HCT116 (cell line): ENCODE data around the gene PPDPF. TPM values are rescaled to one million over a fixed set of nuclear protein-coding genes. Genes with fewer than 3 reads are reported as not detected.

ENCODE experiments used
- ATAC-seq: fragments of 200-7000 bp; cut with Tn5 transposase; 2 replicates; pipeline ENCODE4 v1.9.1; 2020; ENCODE audit warnings: mild to moderate bottlenecking, moderate library complexity
- BruUV-seq: library from RNA; stranded (reverse); fragments of 400-500 nt; replicated peaks from 2 replicates; lab custom pipeline; 2021; lab: Mats Ljungman, UMichigan
- CTCF ChIA-PET: fragments of 300-600 bp; sonication (Branson Sonifier 250); formaldehyde crosslinking; loops from one replicate; lab custom pipeline; 2021; ENCODE audit warnings: antibody characterized with exemption; lab: Charles Lee
- POLR2A ChIA-PET: fragments of 300-600, 350-600 bp; sonication (Branson Sonifier 250); formaldehyde crosslinking; loops from one replicate; lab custom pipeline; 2021; ENCODE audit warnings: antibody characterized with exemption; lab: Charles Lee
- RAD21 ChIA-PET, 2 experiments: fragments of 300-600 bp; sonication (Branson Sonifier 250); formaldehyde crosslinking; loops; one replicate each; lab custom pipeline; 2023; ENCODE audit warnings: low total read pairs in 2 of 2; ENCODE audit not compliant: uncharacterized antibody in 2 of 2, unreplicated experiment in 2 of 2, low non-redundant PET in 1 of 2; lab: Charles Lee
- DNase-seq: peaks from one replicate; pipeline ENCODE4 v3.0.0-alpha.2; 2010; ENCODE audit warnings: low read depth, low spot score
- H2AFZ ChIP-seq: fragments of 200-600 bp; shearing (Covaris generic), sonication (generic); 2 replicates; pipeline ENCODE4 v1.6.1; 2017; ENCODE audit warnings: low read depth, mixed run types, mixed read lengths, antibody characterized with exemption, low read length; ENCODE audit not compliant: poor library complexity, severe bottlenecking
- H3K27ac ChIP-seq: 2 replicates; pipeline ENCODE4 v1.5.1; 2012; ENCODE audit warnings: low read depth, low read length
- H3K27me3 ChIP-seq: fragments of 200-600 bp; sonication (generic); 2 replicates; pipeline ENCODE4 v1.6.1; 2016; ENCODE audit warnings: mixed run types, low read length, mixed read lengths; ENCODE audit not compliant: insufficient read depth
- H3K36me3 ChIP-seq, 2 experiments: fragments of 200-500 bp in 1 of 2; fragments of 200-600 bp in 1 of 2; sonication (Bioruptor generic) in 1 of 2; sonication (generic) in 1 of 2; 2 replicates each; pipeline versions ENCODE4 v1.5.1 to v1.6.1; 2014 to 2016; ENCODE audit warnings: low read length in 2 of 2, inconsistent platforms in 1 of 2, mixed read lengths in 1 of 2, mixed run types in 1 of 2; ENCODE audit not compliant: insufficient read depth in 2 of 2, control insufficient read depth in 1 of 2
- H3K4me1 ChIP-seq, 2 experiments: fragments of 200-600 bp in 1 of 2; sonication (generic) in 1 of 2; 2 replicates each; pipeline versions ENCODE4 v1.5.1 to v1.6.1; 2012 to 2017; ENCODE audit warnings: low read length in 2 of 2, inconsistent platforms in 1 of 2, mild to moderate bottlenecking in 1 of 2, mixed read lengths in 1 of 2, mixed run types in 1 of 2, moderate library complexity in 1 of 2; ENCODE audit not compliant: insufficient read depth in 2 of 2, control insufficient read depth in 1 of 2
- H3K4me2 ChIP-seq: fragments of 200-600 bp; sonication (generic); 2 replicates; pipeline ENCODE4 v1.6.1; 2017; ENCODE audit warnings: mixed run types, low read length, mixed read lengths
- H3K4me3 ChIP-seq, 2 experiments: fragments of 200-600 bp in 1 of 2; sonication (generic) in 1 of 2; replicated peaks in 1 of 2; 2 replicates each; pipeline ENCODE4 v1.5.1; 2011 to 2016; ENCODE audit warnings: low read length in 2 of 2, control low read depth in 1 of 2, low read depth in 1 of 2, mild to moderate bottlenecking in 1 of 2, mixed read lengths in 1 of 2, mixed run types in 1 of 2
- H3K79me2 ChIP-seq: fragments of 200-600 bp; sonication (generic); 2 replicates; pipeline ENCODE4 v1.6.1; 2017; ENCODE audit warnings: mild to moderate bottlenecking, mixed run types, low read length, moderate library complexity, mixed read lengths; ENCODE audit not compliant: insufficient read depth
- H3K9ac ChIP-seq: fragments of 200-600 bp; sonication (generic); 2 replicates; pipeline ENCODE4 v1.6.1; 2016; ENCODE audit warnings: low read length, mixed read lengths
- H3K9me2 ChIP-seq: fragments of 200-600 bp; sonication (generic), shearing (Covaris generic); 2 replicates; pipeline ENCODE4 v1.6.1; 2017; ENCODE audit warnings: mixed run types, mild to moderate bottlenecking, moderate library complexity; ENCODE audit not compliant: insufficient read depth
- H3K9me3 ChIP-seq, 2 experiments: fragments of 200-500 bp in 1 of 2; fragments of 200-600 bp in 1 of 2; sonication (Bioruptor generic) in 1 of 2; sonication (generic) in 1 of 2; 2 replicates each; pipeline ENCODE4 v1.6.1; 2014 to 2017; ENCODE audit warnings: low read length in 2 of 2, mixed read lengths in 2 of 2, inconsistent platforms in 1 of 2, low read depth in 1 of 2, mild to moderate bottlenecking in 1 of 2, mixed run types in 1 of 2, moderate library complexity in 1 of 2; ENCODE audit not compliant: control insufficient read depth in 1 of 2, insufficient read depth in 1 of 2
- H4K20me1 ChIP-seq: fragments of 200-600 bp; sonication (generic), shearing (Covaris generic); 2 replicates; pipeline ENCODE4 v1.6.1; 2017; ENCODE audit warnings: mixed run types, mild to moderate bottlenecking, moderate library complexity; ENCODE audit not compliant: insufficient read depth
- CBX3 ChIP-seq: IDR thresholded peaks from 2 replicates; pipeline ENCODE4 v1.6.1; 2012; ENCODE audit warnings: low read depth
- CEBPB ChIP-seq: IDR thresholded peaks from 2 replicates; pipeline ENCODE4 v1.6.1; 2012; ENCODE audit warnings: low read depth
- CTCF ChIP-seq, 3 experiments: fragments of 200-600 bp in 1 of 3; sonication (generic) in 1 of 3; IDR thresholded peaks in 2 of 3; conservative IDR thresholded peaks in 1 of 3; 2 replicates each; pipeline ENCODE4 v1.5.1; 2012 to 2017; ENCODE audit warnings: low read depth in 2 of 3, low read length in 2 of 3, antibody characterized with exemption in 1 of 3, borderline replicate concordance in 1 of 3, control low read depth in 1 of 3, mild to moderate bottlenecking in 1 of 3, mixed read lengths in 1 of 3, mixed run types in 1 of 3, moderate library complexity in 1 of 3; ENCODE audit not compliant: insufficient read depth in 1 of 3
- EGR1 ChIP-seq: IDR thresholded peaks from 2 replicates; pipeline ENCODE4 v1.6.1; 2012; ENCODE audit warnings: low read depth
- FOSL1 ChIP-seq: IDR thresholded peaks from 2 replicates; pipeline ENCODE4 v1.6.1; 2012; ENCODE audit warnings: low read depth
- JUND ChIP-seq: IDR thresholded peaks from 2 replicates; pipeline ENCODE4 v1.6.1; 2012
- POLR2A ChIP-seq: IDR thresholded peaks from 2 replicates; pipeline ENCODE4 v1.7.0; 2011; ENCODE audit warnings: borderline replicate concordance; ENCODE audit not compliant: insufficient read depth, insufficient read length; ENCODE audit errors: extremely low read depth
- RAD21 ChIP-seq: IDR thresholded peaks from 2 replicates; pipeline ENCODE4 v1.6.1; 2012; ENCODE audit warnings: low read depth, mild to moderate bottlenecking
- SIN3A ChIP-seq: IDR thresholded peaks from 2 replicates; pipeline ENCODE4 v1.6.1; 2012; ENCODE audit warnings: low read depth
- SRF ChIP-seq: IDR thresholded peaks from 2 replicates; pipeline ENCODE4 v1.6.1; 2012; ENCODE audit warnings: low read depth
- TCF7L2 ChIP-seq: IDR thresholded peaks from 2 replicates; pipeline ENCODE4 v1.7.0; 2011; ENCODE audit warnings: borderline replicate concordance, inconsistent platforms; ENCODE audit not compliant: insufficient read depth, insufficient read length; ENCODE audit errors: extremely low read depth
- YY1 ChIP-seq: IDR thresholded peaks from 2 replicates; pipeline ENCODE4 v1.6.1; 2011; ENCODE audit warnings: low read length, low read depth, moderate library complexity, mild to moderate bottlenecking; ENCODE audit not compliant: insufficient replicate concordance; ENCODE audit errors: extremely low read depth
- ZFX ChIP-seq: fragments of 450-650 bp; IDR thresholded peaks from 2 replicates; pipeline ENCODE4 v1.6.1; 2017
- intact Hi-C: fragments of 100-400 bp; cut with micrococcal nuclease; formaldehyde crosslinking; loops from 2 replicates; pipeline ENCODE4 v1.10.0; 2022
- total RNA-seq: library from RNA; stranded (reverse); gene quantifications from one replicate; pipeline ENCODE4 v1.2.1, GENCODE V29; 2021; ENCODE audit not compliant: unreplicated experiment
- TF ChIP-seq, protein P1 (sequence below): IDR thresholded peaks from 2 replicates; pipeline ENCODE4 v1.6.1; 2012; ENCODE audit warnings: low read depth
- TF ChIP-seq, protein P2 (sequence below): IDR thresholded peaks from 2 replicates; pipeline ENCODE4 v1.6.1; 2012

PPDPF gene
- total RNA-seq, 1 experiment from 2014 or later: 346 TPM

DNA sequence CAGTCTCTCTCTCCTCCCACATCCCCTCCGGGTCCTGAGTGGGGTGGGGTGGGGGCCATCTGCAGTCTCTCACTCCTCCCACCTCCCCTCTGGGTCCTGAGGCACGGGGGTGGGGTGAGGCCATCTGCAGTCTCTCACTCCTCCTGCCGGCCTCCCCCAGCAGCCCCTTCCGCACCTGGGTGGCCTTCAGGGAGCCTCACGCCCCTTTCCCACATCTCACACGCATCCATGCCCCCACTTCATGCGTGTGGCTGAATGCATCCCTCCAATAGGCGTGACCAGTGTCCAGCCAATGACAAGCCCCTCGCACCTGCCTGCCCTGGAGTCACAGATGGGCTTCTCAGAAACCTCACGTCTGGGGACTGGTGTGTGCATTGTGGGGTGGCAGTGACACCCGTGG lies 28.0 kb downstream of the PPDPF start:
- intact Hi-C loops: no loop called here
- no peak overlapping the region for H3K4me2 ChIP-seq
- DNase-seq: no peak
- no peaks in the 10 kb centered on the region for H3K36me3 ChIP-seq
- H2AFZ ChIP-seq: no peak overlapping the region
- CTCF ChIA-PET: no interaction called here
- no peaks in the 10 kb centered on the region for H3K27me3 ChIP-seq
- RAD21 ChIA-PET: no interaction called here
- H3K27ac ChIP-seq: no peak overlapping the region
- POLR2A ChIA-PET: no interaction called here
- H3K79me2 ChIP-seq: no peaks in the 10 kb centered on the region
- TF ChIP-seq FOSL1 (no peak), SIN3A (no peak), EGR1 (no peak), CBX3 (no peak), POLR2A (no peak)
- TF ChIP-seq, protein P1, sequence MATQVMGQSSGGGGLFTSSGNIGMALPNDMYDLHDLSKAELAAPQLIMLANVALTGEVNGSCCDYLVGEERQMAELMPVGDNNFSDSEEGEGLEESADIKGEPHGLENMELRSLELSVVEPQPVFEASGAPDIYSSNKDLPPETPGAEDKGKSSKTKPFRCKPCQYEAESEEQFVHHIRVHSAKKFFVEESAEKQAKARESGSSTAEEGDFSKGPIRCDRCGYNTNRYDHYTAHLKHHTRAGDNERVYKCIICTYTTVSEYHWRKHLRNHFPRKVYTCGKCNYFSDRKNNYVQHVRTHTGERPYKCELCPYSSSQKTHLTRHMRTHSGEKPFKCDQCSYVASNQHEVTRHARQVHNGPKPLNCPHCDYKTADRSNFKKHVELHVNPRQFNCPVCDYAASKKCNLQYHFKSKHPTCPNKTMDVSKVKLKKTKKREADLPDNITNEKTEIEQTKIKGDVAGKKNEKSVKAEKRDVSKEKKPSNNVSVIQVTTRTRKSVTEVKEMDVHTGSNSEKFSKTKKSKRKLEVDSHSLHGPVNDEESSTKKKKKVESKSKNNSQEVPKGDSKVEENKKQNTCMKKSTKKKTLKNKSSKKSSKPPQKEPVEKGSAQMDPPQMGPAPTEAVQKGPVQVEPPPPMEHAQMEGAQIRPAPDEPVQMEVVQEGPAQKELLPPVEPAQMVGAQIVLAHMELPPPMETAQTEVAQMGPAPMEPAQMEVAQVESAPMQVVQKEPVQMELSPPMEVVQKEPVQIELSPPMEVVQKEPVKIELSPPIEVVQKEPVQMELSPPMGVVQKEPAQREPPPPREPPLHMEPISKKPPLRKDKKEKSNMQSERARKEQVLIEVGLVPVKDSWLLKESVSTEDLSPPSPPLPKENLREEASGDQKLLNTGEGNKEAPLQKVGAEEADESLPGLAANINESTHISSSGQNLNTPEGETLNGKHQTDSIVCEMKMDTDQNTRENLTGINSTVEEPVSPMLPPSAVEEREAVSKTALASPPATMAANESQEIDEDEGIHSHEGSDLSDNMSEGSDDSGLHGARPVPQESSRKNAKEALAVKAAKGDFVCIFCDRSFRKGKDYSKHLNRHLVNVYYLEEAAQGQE: no peak
- TF ChIP-seq, all 23 proteins: peak for 0
- no peaks in the 10 kb centered on the region for H3K9me2 ChIP-seq
- ATAC-seq: no peak
- no peak overlapping the region for H3K9ac ChIP-seq
- no peak overlapping the region for H3K4me3 ChIP-seq
- H3K9me3 ChIP-seq: no peaks in the 10 kb centered on the region
- no peaks in the 10 kb centered on the region for H4K20me1 ChIP-seq
- H3K4me1 ChIP-seq: peaks cover 33 to 47% of the 10 kb centered on the region in 2 experiments
- BruUV-seq: no TSS peak

DNA sequence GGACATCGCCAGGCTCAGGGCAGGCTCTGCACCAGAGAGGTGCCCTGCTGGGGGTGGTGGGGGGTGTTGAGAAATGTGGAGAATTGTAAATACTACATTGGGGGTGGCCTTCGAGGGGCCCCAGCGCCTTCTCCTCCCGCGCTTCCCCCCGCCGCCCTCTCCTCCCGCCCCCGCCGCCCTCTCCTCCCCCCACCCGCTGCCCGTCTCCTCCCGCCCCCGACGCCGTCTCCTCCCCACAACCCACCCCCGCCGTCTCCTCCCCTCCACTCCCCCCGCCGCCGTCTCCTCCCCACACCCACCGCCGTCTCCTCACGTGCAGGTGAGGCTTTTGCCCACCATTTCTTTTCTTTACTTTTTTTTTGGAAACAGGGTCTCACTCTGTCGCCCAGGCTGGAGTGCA lies 28.5 kb downstream of the PPDPF start:
- Histone ChIP-seq H3K4me2 (no peak overlapping the region), H4K20me1 (no peaks in the 10 kb centered on the region), H3K9me2 (no peaks in the 10 kb centered on the region), H3K79me2 (no peaks in the 10 kb centered on the region), H3K36me3 (no peaks in the 10 kb centered on the region), H3K4me3 (no peak overlapping the region), H3K27me3 (no peaks in the 10 kb centered on the region), H3K9me3 (no peaks in the 10 kb centered on the region), H2AFZ (no peak overlapping the region), H3K4me1 (peaks cover 29 to 47% of the 10 kb centered on the region in 2 experiments), H3K9ac (no peak overlapping the region), H3K27ac (no peak overlapping the region)
- RAD21 ChIA-PET: no interaction called here
- no peak for ATAC-seq
- CTCF ChIA-PET: no interaction called here
- DNase-seq: no peak
- intact Hi-C loops: no loop called here
- no TSS peak for BruUV-seq
- POLR2A ChIA-PET: no interaction called here
- no peak for TF ChIP-seq JUND
- TF ChIP-seq, protein P2, sequence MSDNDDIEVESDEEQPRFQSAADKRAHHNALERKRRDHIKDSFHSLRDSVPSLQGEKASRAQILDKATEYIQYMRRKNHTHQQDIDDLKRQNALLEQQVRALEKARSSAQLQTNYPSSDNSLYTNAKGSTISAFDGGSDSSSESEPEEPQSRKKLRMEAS: no peak
- no peak for TF ChIP-seq SRF
- no peak for TF ChIP-seq TCF7L2
- no peak for TF ChIP-seq YY1
- no peak for TF ChIP-seq CEBPB
- TF ChIP-seq RAD21: no peak
- TF ChIP-seq FOSL1: no peak
- no peak for TF ChIP-seq CTCF (IDR thresholded peaks at IDR 0.05 in 2 of 3, conservative IDR thresholded peaks at IDR 0.05 in 1 of 3; ENCODE audit: borderline replicate concordance in 1 of 3, insufficient read depth in 1 of 3, low read depth in 2 of 3, low read length in 2 of 3)
- TF ChIP-seq ZFX: no peak
